ENCODE data around the gene NBR1.
"Not testable (repeated sequence)": the region's sequence is repeated elsewhere in the genome, so short reads cannot be mapped to it uniquely, and the experiment has no call there.

NBR1 gene, protein sequence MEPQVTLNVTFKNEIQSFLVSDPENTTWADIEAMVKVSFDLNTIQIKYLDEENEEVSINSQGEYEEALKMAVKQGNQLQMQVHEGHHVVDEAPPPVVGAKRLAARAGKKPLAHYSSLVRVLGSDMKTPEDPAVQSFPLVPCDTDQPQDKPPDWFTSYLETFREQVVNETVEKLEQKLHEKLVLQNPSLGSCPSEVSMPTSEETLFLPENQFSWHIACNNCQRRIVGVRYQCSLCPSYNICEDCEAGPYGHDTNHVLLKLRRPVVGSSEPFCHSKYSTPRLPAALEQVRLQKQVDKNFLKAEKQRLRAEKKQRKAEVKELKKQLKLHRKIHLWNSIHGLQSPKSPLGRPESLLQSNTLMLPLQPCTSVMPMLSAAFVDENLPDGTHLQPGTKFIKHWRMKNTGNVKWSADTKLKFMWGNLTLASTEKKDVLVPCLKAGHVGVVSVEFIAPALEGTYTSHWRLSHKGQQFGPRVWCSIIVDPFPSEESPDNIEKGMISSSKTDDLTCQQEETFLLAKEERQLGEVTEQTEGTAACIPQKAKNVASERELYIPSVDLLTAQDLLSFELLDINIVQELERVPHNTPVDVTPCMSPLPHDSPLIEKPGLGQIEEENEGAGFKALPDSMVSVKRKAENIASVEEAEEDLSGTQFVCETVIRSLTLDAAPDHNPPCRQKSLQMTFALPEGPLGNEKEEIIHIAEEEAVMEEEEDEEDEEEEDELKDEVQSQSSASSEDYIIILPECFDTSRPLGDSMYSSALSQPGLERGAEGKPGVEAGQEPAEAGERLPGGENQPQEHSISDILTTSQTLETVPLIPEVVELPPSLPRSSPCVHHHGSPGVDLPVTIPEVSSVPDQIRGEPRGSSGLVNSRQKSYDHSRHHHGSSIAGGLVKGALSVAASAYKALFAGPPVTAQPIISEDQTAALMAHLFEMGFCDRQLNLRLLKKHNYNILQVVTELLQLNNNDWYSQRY

GRCh38 chr17:43170766-43171585 lies at the start of gene NBR1:
NBR1 (plus strand) TSS chr17:43171214; CDS start chr17:43175800, 4,586 bp downstream.
- peak; percentile 91 to 93 for DNase-seq (ENCODE audit: low read depth in 2 of 2)

GRCh38 chr17:43125133-43125966 lies 45.7 kb upstream of the NBR1 start, which contains the start of gene BRCA1:
BRCA1 (minus strand) TSS chr17:43125364; CDS start chr17:43124096, 1,268 bp downstream.
- DNase-seq (ENCODE audit: low read depth in 2 of 2), result peak; percentile 90 to 92

DNA sequence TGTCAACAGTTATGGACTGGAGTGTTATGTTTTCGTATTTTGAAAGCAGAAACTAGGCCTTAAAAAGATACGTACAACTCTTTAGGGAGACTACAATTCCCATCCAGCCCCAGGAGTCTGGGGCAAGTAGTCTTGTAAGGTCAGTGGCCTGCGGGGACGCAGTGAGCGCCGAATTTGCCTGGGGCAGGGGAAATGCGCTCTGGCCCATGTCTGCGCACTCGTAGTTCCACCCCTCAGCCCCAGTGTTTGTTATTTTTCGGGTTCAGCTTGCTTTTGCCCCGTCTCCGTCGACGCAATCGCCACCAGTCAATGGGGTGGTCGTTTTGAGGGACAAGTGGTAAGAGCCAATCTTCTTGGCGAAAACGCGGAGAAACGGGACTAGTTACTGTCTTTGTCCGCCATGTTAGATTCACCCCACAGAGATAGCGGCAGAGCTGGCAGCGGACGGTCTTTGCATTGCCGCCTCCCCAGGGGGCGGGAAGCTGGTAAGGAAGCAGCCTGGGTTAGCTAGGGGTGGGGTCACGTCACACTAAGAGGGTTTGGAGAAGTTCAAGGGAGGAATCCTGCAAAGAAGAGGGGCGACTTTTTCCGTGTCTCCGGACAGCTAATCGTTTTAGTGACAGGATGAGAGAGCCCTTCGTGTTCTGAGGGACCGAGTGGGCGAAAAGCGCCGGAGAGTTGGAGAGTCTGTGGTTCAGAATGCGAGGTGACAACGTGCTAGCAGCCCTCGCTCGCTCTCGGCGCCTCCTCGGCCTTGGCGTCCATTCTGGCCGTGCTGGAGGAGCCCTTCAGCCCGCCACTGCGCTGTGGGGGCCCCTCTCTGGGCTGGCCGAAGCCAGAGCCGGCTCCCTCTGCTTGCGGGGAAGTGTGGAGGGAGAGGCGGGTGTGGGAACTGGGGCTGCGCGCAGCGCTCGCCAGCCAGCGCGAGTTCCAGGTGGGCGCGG lies 44.8 kb upstream of the NBR1 start:
- no peak for DNase-seq (ENCODE audit: low read depth in 2 of 2)

DNA sequence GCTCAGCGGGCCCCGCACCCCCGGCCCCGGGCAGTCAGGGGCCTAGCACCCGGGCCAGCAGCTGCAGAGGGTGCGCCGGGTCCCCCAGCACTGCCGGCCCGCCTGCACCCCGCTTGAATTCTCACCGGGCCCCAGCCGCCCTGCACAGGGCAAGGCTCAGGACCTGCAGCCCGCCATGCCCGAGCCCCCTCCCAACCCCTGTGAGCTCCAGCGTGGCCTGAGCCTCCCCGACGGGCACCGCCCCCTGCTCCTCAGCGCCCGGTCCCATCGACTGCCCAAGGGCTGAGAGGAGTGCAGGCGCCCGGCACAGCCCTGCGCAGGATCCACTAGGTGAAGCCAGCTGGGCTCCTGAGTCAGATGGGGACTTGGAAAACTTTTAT lies 44.1 kb upstream of the NBR1 start:
- no peak for DNase-seq (ENCODE audit: low read depth in 2 of 2)

- DNase-seq (ENCODE audit: low read depth in 2 of 2), result not testable (repeated sequence)
Observed at GRCh38 chr17:43127333-43127876, 43.6 kb upstream of the NBR1 start.

DNA sequence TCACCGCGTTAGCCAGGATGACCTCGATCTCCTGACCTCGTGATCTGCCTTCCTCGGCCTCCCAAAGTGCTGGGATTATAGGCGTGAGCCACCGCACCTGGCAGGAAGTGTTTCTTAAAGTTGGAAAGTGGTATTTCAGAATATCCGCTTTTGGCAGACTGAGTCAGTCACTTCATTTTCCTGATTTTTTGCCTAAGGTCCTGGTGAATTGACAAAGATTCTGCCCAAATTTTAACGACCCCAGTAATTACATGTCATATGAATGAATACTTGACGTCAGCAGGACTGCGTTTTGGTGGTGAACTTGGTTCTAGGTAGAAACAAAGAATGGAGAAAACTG lies 41.4 kb upstream of the NBR1 start:
- DNase-seq (ENCODE audit: low read depth in 2 of 2), result no peak

- DNase-seq (ENCODE audit: low read depth in 2 of 2), result no peak
Observed at GRCh38 chr17:43132117-43132516, 38.9 kb upstream of the NBR1 start.

DNA sequence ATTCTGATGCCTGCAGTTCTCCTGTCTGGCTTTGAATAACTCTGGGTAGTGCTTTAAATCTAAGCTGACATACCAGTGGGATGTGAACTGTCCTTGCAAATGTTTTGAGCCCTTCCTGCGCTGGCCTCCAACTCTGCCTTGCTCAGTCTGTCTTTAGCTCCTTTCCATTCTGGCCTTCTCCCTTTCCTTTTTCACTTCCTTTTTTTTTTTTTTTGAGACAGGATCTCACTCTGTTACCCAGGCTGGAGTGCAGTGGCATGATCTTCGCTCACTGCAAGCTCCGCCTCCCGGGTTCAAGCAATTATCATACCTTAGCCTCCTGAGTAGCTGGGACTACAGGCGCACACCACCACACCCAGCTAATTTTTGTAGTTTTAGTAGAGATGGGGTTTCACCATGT lies 37.6 kb upstream of the NBR1 start:
- DNase-seq (ENCODE audit: low read depth in 2 of 2), result not testable (repeated sequence)

- DNase-seq (ENCODE audit: low read depth in 2 of 2), result no peak
Observed at GRCh38 chr17:43134774-43135453, 36.1 kb upstream of the NBR1 start.

- DNase-seq (ENCODE audit: low read depth in 2 of 2), result no peak
Observed at GRCh38 chr17:43135454-43135819, 35.6 kb upstream of the NBR1 start.

DNA sequence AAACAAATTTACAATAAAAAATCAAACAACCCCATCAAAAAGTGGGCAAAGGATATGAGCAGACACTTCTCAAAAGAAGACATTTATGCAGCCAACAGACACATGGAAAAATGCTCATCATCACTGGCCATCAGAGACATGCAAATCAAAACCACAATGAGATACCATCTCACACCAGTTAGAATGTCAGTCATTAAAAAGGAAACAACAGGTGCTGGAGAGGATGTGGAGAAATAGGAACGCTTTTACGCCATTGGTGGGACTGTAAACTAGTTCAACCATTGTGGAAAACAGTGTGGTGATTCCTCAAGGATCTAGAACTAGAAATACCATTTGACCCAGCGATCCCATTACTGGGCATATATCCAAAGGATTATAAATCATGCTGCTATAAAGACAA lies 34.4 kb upstream of the NBR1 start:
- not testable (repeated sequence) for DNase-seq (ENCODE audit: low read depth in 2 of 2)

DNA sequence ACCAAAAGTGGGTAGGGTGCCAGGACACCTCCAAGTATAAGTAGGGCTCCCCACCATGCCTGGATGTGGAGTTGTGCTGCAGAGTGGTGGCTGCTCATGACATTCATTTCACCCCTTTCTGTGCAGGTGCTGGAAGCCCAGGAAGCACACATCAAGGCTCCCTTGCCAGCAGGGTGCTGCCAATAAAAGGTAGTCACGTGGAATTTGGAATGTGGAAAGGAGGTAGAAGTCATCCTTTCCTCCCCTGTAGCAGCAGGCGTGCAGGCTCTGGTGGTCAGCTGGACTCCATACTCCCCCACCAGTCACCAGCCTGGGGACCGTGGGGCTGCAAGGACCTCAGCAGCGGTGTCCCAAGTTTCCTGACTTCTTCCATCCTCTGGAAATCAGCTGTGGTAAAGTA lies 32.5 kb upstream of the NBR1 start:
- DNase-seq (ENCODE audit: low read depth in 2 of 2), result not testable (repeated sequence)

- DNase-seq (ENCODE audit: low read depth in 2 of 2), result no peak
Observed at GRCh38 chr17:43140396-43141332, 30.4 kb upstream of the NBR1 start.

DNA sequence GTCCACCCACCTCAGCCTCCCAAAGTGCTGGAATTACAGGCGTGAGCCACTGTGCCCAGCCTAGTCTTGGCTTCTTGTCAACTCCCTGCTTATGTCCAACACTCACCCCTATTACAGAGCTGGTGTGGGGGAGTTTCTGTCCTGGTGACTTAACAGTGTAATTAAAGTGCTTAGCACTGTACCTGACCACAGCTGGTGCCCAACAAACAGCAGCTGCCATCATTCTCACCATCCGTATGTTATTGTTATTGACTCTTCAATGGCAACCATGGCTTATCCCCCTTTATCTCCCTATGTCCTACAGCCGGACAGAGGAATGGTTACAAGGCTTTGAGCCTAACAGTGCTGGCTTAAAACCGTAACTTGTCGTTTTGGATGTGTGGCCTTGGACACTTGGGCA lies 28.9 kb upstream of the NBR1 start:
- no peak for DNase-seq (ENCODE audit: low read depth in 2 of 2)

- no peak for DNase-seq (ENCODE audit: low read depth in 2 of 2)
Observed at GRCh38 chr17:43143201-43143600, 27.8 kb upstream of the NBR1 start.

- no peak for DNase-seq (ENCODE audit: low read depth in 2 of 2)
Observed at GRCh38 chr17:43146649-43147048, 24.4 kb upstream of the NBR1 start.

- no peak for DNase-seq (ENCODE audit: low read depth in 2 of 2)
Observed at GRCh38 chr17:43151880-43152456, 19.0 kb upstream of the NBR1 start.
